NCI-H1092 treated with DMSO at 0.1 percent for 48 hours (cell line): ENCODE results near the gene INTS1.
A peak's percentile ranks its signal among the peaks of the same experiment; 100 is the strongest.
"Not testable (repeated sequence)": the region's sequence is repeated elsewhere in the genome, so short reads cannot be mapped to it uniquely, and the experiment has no call there.

Experiments
- DNase-seq: peaks from one replicate; lab custom pipeline; 2025; lab: John Stamatoyannopoulos, UW

Gene INTS1

GRCh38 chr7:1445341-1445740 lies 58.8 kb downstream of the INTS1 start:
- no peak for DNase-seq

- no peak for DNase-seq
Measured at GRCh38 chr7:1444925-1445322, 59.3 kb downstream of the INTS1 start.

GRCh38 chr7:1444214-1444924 lies 59.8 kb downstream of the INTS1 start:
- DNase-seq, result no peak

- DNase-seq, result not testable (repeated sequence)
Measured at GRCh38 chr7:1443587-1444200, 60.5 kb downstream of the INTS1 start.

- no peak for DNase-seq
Measured at GRCh38 chr7:1442355-1443124, 61.6 kb downstream of the INTS1 start.

GRCh38 chr7:1441615-1442354 lies 62.4 kb downstream of the INTS1 start:
- no peak for DNase-seq

GRCh38 chr7:1440620-1441019 lies 63.6 kb downstream of the INTS1 start:
- DNase-seq, result no peak

GRCh38 chr7:1439373-1440363 lies 64.5 kb downstream of the INTS1 start:
- no peak for DNase-seq

GRCh38 chr7:1438821-1439220 lies 65.4 kb downstream of the INTS1 start:
- DNase-seq, result no peak

GRCh38 chr7:1438208-1438607 lies 66.0 kb downstream of the INTS1 start:
- no peak for DNase-seq

GRCh38 chr7:1437155-1437880 lies 66.9 kb downstream of the INTS1 start:
- no peak for DNase-seq

- DNase-seq, result no peak
Measured at GRCh38 chr7:1436608-1437007, 67.6 kb downstream of the INTS1 start.

- DNase-seq, result no peak
Measured at GRCh38 chr7:1434891-1435670, 69.1 kb downstream of the INTS1 start.

- no peak for DNase-seq
Measured at GRCh38 chr7:1434165-1434718, 69.9 kb downstream of the INTS1 start.

- no peak for DNase-seq
Measured at GRCh38 chr7:1433128-1433920, 70.9 kb downstream of the INTS1 start.

- peak; percentile 39 for DNase-seq
Measured at GRCh38 chr7:1432411-1433082, 71.6 kb downstream of the INTS1 start.

- no peak for DNase-seq
Measured at GRCh38 chr7:1431634-1432380, 72.4 kb downstream of the INTS1 start.
